CD1c-positive myeloid dendritic cell (primary cell): ENCODE results near the gene ZNRD2.
"Not testable (repeated sequence)": the region's sequence is repeated elsewhere in the genome, so short reads cannot be mapped to it uniquely, and the experiment has no call there.

Source experiments
- DNase-seq: peaks from one replicate; pipeline ENCODE4 v3.0.0-alpha.2; 2016; ENCODE audit errors: extremely low spot score

ZNRD2 gene

DNA sequence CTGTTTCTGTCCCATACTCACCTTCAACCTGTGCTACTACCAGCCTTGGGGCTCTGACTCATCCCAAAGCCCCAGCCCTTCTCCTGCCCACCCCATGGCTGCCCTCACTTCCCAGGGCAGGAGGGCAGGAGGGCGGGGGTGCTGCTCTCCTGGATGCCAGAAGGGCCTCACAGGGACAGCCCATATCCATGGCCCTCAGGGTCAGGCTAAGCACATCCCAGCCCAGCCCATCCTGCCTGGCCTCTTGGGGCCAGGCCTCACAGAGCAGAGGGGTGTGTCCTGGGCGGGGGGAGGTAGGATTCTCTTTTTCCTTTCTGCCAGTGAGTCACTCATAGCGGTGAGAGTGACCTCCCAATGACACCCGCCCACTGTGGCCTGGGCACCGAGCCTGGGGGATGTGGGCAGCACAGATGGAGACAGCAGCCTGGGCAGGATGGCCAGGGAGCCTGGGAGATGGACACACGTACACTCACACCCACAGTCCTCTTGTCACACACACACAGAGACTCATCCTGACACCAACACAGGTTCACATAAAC lies 14.5 kb upstream of the ZNRD2 start:
- DNase-seq = peak; percentile 42

- no peak for DNase-seq
These were observed 13.6 kb upstream of the ZNRD2 start for GRCh38 chr11:65556470-65557279.

DNA sequence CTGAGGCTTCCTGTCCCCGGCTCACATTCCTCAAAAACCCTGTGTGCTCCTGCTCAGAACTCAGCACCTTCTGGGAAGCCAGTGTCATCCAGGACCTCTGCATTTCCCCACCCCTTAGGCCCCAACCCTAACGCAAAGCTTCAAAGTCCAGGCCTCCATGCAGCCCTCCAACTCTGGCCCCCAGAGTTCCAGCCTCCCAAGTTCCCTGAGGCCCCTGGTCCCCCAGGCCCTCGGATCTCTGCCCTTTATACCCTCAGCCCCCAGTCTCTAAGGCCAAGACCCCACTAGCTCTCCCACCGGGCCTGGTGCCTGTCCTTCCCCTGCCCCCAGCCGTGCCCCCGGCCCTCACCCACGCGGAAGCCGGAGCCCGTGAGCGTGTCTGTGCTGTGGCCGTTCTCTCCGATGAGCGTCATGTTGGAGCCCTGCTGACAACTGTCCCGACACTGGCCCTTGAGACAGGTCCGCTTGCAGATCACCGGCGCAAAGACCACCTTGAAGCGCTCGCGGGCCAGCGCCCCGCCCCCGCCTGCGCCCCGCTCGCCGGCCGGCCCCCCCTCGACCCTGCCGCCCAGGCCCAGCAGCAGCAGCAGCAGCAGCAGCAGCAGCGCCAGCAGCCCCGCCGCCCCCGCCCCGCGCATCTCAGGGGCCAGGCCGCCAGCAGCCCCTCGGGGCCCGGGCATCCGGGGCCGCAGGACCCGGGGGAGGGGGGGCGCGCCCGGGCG lies 12.8 kb upstream of the ZNRD2 start:
- DNase-seq = no peak

- peak; percentile 62 for DNase-seq
These were observed 12.0 kb upstream of the ZNRD2 start, which contains the start of gene LTBP3 for GRCh38 chr11:65558002-65558929. Gene LTBP3 (minus strand): TSS chr11:65558359. CDS start chr11:65557959, 400 bp downstream.

DNA sequence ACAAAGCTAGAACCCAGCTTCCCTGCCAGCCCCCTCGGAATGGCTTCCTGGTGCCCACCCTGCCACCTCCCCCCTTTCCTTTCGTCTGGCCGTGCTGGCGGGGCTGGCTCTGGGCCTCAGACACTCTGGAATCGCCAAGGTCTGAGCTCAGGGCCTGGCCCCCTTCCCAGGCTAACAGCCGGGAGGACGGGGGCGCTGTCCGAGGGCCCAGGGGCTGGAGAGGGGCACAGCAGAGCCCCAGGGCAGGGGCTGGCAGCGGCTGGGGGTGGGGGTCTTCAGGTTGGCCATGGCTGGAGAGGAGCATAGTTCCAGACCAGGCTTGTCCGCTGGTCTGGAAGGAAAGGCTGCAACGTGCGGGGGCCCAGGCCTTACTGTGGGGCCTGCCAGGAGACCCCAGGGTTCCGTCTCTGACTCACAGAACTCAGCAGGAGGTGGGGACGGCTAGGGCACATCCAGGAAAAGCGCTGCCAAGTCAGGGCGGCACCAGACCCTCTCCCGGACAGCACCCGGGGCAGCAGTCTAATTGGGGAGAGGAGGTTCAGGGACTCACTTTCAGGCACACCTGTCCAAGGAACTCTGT lies 11.3 kb upstream of the ZNRD2 start:
- no peak for DNase-seq

DNA sequence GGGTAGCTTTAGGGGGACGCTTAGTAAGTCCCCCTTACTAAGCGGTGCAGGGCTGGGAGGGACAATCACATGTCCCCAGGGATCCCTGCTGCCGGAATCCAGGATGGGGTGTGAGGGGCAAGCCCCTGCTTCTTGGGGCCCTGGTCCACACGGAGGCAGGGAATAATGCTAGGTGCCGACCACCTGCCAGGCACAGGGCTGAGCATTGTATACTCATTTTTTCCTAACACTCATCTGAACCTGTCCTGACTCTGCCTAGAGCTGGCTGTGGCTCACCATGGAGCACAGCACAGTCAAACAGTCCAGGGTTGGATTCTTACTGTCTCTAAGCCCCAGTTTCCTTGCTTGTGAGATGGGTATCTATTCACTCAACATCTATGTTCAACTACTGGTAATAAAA lies 10.7 kb upstream of the ZNRD2 start:
- no peak for DNase-seq

DNA sequence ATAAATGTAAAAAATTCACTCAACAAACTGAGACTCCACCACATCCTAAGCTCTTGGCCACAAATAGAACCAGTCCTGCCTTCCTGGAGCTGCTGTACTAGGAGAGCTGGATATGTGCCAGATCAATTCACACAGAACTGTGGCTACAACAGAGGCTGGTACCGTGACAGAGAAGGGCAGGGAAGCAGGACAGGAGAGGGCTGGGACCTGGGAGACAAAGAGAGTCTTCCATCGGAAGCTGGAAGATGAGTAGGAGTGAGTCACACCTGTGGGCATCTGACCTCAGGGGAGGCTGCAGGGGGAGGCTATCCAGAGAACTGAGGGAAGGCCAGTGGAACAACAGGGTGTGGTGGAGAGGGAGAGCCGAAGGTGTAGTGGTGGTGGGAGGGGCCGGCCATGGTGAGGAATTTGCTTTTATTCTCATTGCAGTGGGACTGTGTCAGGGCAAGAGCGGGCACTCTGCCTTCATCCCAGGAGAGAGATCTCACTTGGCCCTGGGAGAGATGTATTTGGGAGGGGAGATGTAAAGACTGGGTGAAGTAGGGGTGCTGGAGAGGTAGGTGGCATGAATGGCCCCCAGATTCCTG lies 10.2 kb upstream of the ZNRD2 start:
- no peak for DNase-seq

DNA sequence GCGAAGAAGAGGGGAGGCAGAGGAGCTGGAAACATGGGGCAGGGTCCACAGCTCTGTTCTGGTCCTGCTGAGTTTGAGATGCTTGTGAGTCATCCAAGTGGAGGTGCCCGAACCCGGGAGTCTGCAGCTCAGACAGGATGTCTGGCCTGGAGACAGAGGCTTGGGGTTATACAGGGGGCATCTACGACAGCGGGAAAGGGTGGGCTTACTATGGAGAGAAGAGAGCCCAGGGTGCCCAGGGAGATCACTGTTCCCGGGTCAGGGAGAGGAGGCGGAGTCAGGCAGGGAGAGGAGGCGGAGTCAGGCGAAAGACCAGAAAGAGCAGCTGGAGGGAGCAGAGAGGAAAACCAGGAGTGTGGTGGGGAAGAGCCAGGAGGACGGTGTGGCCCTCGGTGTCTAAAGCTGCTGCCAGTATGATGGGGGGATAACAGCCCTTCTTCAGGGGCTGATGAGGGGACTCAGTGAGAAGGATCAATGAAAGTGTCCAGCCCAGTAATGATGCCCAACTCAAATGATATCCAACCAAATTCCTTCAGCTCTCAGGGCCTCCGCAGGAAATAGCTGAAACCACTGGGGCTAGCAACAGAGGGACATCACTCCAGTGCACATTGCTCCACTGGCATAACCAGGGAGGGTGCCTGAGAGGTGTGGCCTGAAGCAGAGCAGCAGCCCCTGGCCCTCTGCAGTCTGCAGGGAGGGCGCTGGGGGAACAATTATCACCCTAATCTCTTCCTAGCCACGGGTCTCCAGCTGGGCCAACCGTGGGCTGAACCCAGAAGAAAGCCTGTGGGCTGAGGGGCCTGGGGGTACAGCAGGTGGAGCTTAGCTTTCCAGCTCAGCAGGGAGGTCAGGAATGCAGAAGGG lies 9.5 kb upstream of the ZNRD2 start:
- no peak for DNase-seq

DNA sequence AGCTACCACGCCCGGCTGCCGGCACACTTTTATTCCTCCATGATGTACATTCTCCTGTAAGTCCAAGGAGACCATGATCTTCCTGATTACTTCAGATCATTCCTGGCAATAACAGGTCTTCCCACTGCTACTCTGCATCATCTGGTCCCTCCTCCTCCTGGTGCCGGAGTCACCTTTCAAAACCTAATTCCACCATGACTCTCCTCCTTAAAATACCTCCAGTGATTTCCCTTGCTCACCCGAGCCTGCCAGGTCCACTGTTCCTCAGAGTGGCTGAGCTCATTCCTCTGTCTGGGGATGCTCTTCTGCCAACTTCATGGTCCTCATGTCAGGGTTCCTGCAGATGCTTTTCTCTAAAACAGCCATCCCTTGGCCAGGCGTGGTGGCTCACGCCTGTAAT lies 8.3 kb upstream of the ZNRD2 start:
- no peak for DNase-seq

DNA sequence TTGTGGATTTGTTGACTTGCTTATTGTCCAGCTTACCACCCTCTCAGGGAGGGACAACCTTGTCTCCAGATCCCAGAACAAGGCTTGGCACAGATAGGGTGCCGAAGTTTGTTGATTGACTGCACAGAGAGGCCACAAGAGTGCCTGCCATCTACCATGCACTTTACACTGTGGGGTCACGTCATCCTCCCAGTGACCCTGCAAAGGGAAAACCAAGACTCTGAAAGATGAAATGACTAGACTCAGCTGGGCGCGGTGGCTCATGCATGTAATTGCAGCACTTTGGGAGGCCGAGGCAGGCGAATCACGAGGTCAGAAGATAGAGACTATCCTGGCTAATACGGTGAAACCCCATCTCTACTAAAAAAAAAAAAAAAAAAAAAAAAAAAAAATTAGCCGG lies 7.5 kb upstream of the ZNRD2 start:
- DNase-seq = no peak

GRCh38 chr11:65563601-65564000 lies 6.7 kb upstream of the ZNRD2 start:
- DNase-seq = no peak

DNA sequence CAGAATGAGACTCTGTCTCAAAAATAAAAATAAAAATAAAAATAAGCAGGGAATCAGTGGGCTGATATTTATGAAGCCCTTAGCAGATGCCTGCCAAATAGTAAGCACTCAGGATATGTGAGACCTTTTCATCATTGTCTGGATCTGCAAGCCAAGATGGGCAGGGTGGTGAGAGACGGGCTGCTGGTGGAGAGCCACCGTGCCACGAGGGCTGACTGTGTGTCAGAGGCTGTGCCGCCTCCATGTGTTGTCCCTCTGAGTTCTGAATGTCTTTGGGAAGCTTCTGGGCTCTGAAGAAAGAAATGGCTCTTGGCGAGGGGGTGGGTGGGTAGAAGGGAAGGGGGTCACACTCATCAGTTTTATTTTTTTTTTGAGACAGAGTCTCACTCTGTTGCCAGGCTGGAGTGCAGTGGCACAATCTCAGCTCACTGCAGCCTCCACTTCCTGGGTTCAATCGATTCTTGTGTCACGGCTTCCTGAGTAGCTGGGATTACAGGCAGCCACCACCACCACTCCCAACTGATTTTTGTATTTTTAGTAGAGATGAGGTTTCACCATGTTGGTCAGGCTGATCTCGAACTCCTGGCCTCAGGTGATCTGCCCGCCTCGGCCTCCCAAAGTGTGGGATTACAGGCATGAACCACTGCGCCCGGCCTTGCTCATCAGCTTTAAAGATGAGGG lies 5.3 kb upstream of the ZNRD2 start:
- not testable (repeated sequence) for DNase-seq

- no peak for DNase-seq
These were observed 4.4 kb upstream of the ZNRD2 start for GRCh38 chr11:65565624-65566453.

- DNase-seq = no peak
These were observed 909 bp upstream of the ZNRD2 start for GRCh38 chr11:65569164-65569972.

DNA sequence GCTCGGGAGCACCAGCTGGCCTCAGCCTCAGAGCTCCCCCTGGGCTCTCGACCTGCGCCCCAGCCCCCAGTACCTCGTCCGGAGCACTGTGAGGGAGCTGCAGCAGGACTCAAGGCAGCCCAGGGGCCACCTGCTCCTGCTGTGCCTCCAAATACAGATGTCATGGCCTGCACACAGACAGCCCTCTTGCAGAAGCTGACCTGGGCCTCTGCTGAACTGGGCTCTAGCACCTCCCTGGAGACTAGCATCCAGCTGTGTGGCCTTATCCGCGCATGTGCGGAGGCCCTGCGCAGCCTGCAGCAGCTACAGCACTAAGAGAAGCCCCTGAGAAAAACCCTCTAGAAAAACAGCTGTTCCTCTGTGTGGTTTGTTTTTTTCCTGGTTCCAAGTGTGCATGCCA lies 1.1 kb downstream of the ZNRD2 start:
- DNase-seq = no peak

- DNase-seq = no peak
These were observed 1.7 kb downstream of the ZNRD2 start for GRCh38 chr11:65571940-65572339.

DNA sequence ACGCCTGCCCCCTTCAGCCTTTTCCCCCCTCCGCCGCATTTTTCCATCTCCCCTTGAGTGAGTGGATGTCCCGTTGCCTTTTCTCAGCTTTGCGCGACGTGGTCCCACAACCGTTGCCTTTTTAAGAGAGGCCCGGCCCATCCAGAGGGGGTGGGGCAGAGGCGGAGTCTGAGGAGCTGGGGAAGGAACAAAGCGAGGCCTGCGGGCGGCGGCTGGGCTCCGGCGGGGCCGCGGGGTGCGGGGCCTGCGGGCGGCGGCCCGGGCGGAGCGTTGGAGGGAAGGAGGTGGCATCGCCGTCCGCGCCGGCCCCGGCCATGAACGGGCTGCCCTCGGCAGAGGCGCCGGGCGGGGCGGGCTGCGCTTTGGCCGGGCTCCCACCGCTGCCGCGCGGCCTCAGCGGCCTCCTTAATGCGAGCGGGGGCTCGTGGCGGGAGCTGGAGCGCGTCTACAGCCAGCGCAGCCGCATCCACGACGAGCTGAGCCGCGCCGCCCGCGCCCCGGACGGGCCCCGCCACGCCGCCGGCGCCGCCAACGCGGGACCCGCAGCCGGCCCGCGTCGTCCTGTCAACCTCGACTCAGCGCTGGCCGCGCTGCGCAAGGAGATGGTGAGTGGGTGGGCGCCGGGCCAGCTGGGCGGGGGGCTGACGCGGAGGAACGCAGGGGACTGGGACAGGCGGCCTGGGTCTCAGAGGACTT lies 2.2 kb downstream of the ZNRD2 start, which contains the start of gene FAM89B:
TSS of gene FAM89B (plus strand) at position 183 of the 696 bp plus-strand sequence. CDS start at position 315, 132 bp downstream.
- peak; percentile 89 for DNase-seq
